Measurements from ENCODE around the gene SLC25A36.
"Not testable (repeated sequence)": the region's sequence is repeated elsewhere in the genome, so short reads cannot be mapped to it uniquely, and the experiment has no call there.

The SLC25A36 gene

DNA sequence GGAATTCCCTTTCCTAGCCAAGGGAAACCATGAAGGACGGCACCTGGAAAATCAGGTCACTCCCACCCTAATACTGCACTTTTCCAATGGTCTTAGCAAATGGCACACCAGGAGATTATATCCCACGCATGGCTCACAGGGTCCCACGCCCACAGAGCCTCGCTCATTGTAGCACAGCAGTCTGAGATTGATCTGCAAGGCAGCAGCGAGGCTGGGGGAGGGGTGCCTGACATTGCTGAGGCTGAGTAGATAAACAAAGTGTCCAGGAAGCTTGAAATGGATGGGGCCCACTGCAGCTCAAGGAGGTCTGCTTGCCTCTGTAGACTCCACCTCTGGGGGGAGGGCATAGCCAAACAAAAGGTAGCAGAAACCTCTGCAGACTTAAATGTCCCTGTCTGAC is 46.2 kb downstream of the SLC25A36 start:
- not testable (repeated sequence) for H3K4ac ChIP-seq (ENCODE audit: low read length); H3K4me1 ChIP-seq (ENCODE audit: control insufficient read depth in 2 of 2, insufficient read depth in 1 of 2, low read depth in 1 of 2, low read length in 2 of 2); H3K9ac ChIP-seq (ENCODE audit: low read depth, low read length, poor library complexity); H2BK15ac ChIP-seq (ENCODE audit: low read length); H3K4me2 ChIP-seq (ENCODE audit: insufficient read depth, low read length, poor library complexity, severe bottlenecking); DNase-seq (ENCODE audit: low spot score); H3K79me1 ChIP-seq (ENCODE audit: low read depth, low read length); H2BK12ac ChIP-seq (ENCODE audit: low read length); H3K36me3 ChIP-seq (replicated peaks in 1 of 2; ENCODE audit: control insufficient read depth in 2 of 2, insufficient read depth in 2 of 2, low read length in 2 of 2); H2BK120ac ChIP-seq (ENCODE audit: low read depth, low read length); H2BK5ac ChIP-seq (ENCODE audit: low read length); H3K27me3 ChIP-seq (ENCODE audit: control insufficient read depth in 3 of 3, insufficient read depth in 3 of 3, low read depth in 1 of 3, low read length in 3 of 3); H3K18ac ChIP-seq (ENCODE audit: low read length); H3K23ac ChIP-seq (ENCODE audit: low read depth, low read length, poor library complexity); H4K8ac ChIP-seq (ENCODE audit: low read depth, low read length); H2AFZ ChIP-seq (ENCODE audit: low read length); H2AK5ac ChIP-seq (ENCODE audit: low read depth, low read length); H3K27ac ChIP-seq (replicated peaks; ENCODE audit: low read length); H3K4me3 ChIP-seq (ENCODE audit: low read length in 2 of 2); H3K14ac ChIP-seq (ENCODE audit: low read length); H4K91ac ChIP-seq (ENCODE audit: low read depth, low read length, poor library complexity)
- H3K9me3 ChIP-seq (replicated peaks in 1 of 2; ENCODE audit: control insufficient read depth in 2 of 2, insufficient read depth in 1 of 2, low read depth in 1 of 2, low read length in 2 of 2) = peaks cover 7 to 16% of the 10 kb centered on the region in 2 donors
- WGBS, 2 donors (ENCODE audit: extremely low coverage in 2 of 2, insufficient read length in 2 of 2, insufficient replicate concordance in 1 of 2) = no CpG with 5 or more reads among the region's 5 CpGs

DNA sequence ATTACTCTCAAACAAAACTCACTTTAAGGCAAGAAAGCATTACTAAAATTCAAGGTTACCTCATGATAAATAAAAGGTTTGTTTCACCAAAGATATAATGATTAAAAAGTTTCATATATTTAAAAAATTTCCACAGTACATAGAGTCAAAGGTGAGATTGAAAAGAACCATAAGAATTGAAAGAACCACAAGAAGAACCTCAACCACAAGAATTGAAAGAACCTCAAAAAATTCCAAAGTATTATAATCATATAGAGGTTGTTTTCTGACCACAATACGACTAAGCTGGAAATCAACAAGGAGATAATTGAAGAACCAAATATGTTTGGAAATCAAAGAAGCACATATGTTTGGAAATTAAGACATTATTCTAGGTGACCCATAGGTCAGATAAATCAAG is 52.7 kb downstream of the SLC25A36 start:
- Histone ChIP-seq H2AK5ac (ENCODE audit: low read depth, low read length) (no peak overlapping the region), H4K8ac (ENCODE audit: low read depth, low read length) (no peak overlapping the region), H3K79me1 (ENCODE audit: low read depth, low read length) (peaks cover 2% of the 10 kb centered on the region), H3K23ac (ENCODE audit: low read depth, low read length, poor library complexity) (no peak overlapping the region), H3K9me3 (replicated peaks in 1 of 2; ENCODE audit: control insufficient read depth in 2 of 2, insufficient read depth in 1 of 2, low read depth in 1 of 2, low read length in 2 of 2) (peaks cover 0 to 8% of the 10 kb centered on the region in 2 donors), H2BK15ac (ENCODE audit: low read length) (no peak overlapping the region), H2AFZ (ENCODE audit: low read length) (no peak overlapping the region), H4K91ac (ENCODE audit: low read depth, low read length, poor library complexity) (no peak overlapping the region), H3K9ac (ENCODE audit: low read depth, low read length, poor library complexity) (no peak overlapping the region), H2BK120ac (ENCODE audit: low read depth, low read length) (no peak overlapping the region), H3K4me3 (ENCODE audit: low read length in 2 of 2) (no peak overlapping the region), H3K36me3 (replicated peaks in 1 of 2; ENCODE audit: control insufficient read depth in 2 of 2, insufficient read depth in 2 of 2, low read length in 2 of 2) (no peaks in the 10 kb centered on the region), H3K27me3 (ENCODE audit: control insufficient read depth in 3 of 3, insufficient read depth in 3 of 3, low read depth in 1 of 3, low read length in 3 of 3) (no peaks in the 10 kb centered on the region), H2BK12ac (ENCODE audit: low read length) (no peak overlapping the region), H3K18ac (ENCODE audit: low read length) (no peak overlapping the region), H3K4ac (ENCODE audit: low read length) (no peak overlapping the region), H3K4me1 (ENCODE audit: control insufficient read depth in 2 of 2, insufficient read depth in 1 of 2, low read depth in 1 of 2, low read length in 2 of 2) (no peaks in the 10 kb centered on the region), H2BK5ac (ENCODE audit: low read length) (no peak overlapping the region), H3K14ac (ENCODE audit: low read length) (no peak overlapping the region), H3K27ac (replicated peaks; ENCODE audit: low read length) (no peak overlapping the region), H3K4me2 (ENCODE audit: insufficient read depth, low read length, poor library complexity, severe bottlenecking) (no peak overlapping the region)
- no peak for DNase-seq (ENCODE audit: low spot score)
- WGBS, 2 donors (ENCODE audit: extremely low coverage in 2 of 2, insufficient read length in 2 of 2, insufficient replicate concordance in 1 of 2) = no CpG with 5 or more reads among the region's 1 CpG

DNA sequence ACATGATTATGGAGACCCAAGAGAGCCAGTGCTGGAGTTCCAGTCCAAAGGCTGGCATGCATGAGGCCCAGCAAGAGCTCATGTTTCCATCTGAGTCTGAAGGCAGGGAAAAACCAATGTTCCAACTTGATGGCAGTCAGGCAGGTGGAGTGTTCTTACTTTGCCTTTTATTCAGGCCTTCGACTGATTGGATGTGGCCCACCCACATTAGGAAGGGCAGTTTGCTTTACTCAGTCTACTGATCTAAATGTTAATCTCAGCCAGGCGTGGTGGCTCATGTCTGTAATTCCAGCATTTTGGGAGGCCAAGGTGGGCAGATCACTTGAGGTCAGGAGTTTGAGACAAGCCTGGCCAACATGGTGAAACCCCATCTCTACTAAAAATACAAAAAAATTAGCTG is 53.2 kb downstream of the SLC25A36 start:
- not testable (repeated sequence) for H2BK15ac ChIP-seq (ENCODE audit: low read length); H3K27ac ChIP-seq (replicated peaks; ENCODE audit: low read length); H3K4ac ChIP-seq (ENCODE audit: low read length); H3K9me3 ChIP-seq (replicated peaks in 1 of 2; ENCODE audit: control insufficient read depth in 2 of 2, insufficient read depth in 1 of 2, low read depth in 1 of 2, low read length in 2 of 2); H3K9ac ChIP-seq (ENCODE audit: low read depth, low read length, poor library complexity); H3K4me1 ChIP-seq (ENCODE audit: control insufficient read depth in 2 of 2, insufficient read depth in 1 of 2, low read depth in 1 of 2, low read length in 2 of 2); H2BK5ac ChIP-seq (ENCODE audit: low read length); H2AFZ ChIP-seq (ENCODE audit: low read length); H3K79me1 ChIP-seq (ENCODE audit: low read depth, low read length); H3K36me3 ChIP-seq (replicated peaks in 1 of 2; ENCODE audit: control insufficient read depth in 2 of 2, insufficient read depth in 2 of 2, low read length in 2 of 2); DNase-seq (ENCODE audit: low spot score); H2BK12ac ChIP-seq (ENCODE audit: low read length); H3K18ac ChIP-seq (ENCODE audit: low read length); H3K4me2 ChIP-seq (ENCODE audit: insufficient read depth, low read length, poor library complexity, severe bottlenecking); H4K91ac ChIP-seq (ENCODE audit: low read depth, low read length, poor library complexity); H2BK120ac ChIP-seq (ENCODE audit: low read depth, low read length); H4K8ac ChIP-seq (ENCODE audit: low read depth, low read length); H3K27me3 ChIP-seq (ENCODE audit: control insufficient read depth in 3 of 3, insufficient read depth in 3 of 3, low read depth in 1 of 3, low read length in 3 of 3); H3K14ac ChIP-seq (ENCODE audit: low read length); H3K23ac ChIP-seq (ENCODE audit: low read depth, low read length, poor library complexity); H3K4me3 ChIP-seq (ENCODE audit: low read length in 2 of 2); H2AK5ac ChIP-seq (ENCODE audit: low read depth, low read length)
- no CpG with 5 or more reads among the region's 2 CpGs for WGBS, 2 donors (ENCODE audit: extremely low coverage in 2 of 2, insufficient read length in 2 of 2, insufficient replicate concordance in 1 of 2)

DNA sequence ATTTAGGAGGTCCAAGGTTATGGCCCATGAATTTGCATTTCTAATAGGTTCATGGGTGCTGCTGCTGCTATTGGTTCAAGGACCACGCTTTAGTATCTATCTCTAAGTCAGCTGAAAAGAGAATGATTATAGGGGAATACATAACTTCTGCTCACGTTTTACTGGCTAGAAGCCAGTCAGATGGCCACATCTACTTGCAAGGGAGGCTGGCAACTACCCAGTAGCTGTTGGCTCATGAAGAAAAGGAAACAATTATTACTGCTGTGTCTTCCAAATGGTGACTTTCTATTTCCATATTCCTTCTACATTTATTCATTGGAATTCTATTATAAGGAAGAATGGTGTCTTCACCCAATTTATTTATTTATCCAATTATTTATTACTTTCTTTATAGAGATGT is 54.2 kb downstream of the SLC25A36 start:
- Histone ChIP-seq H2AK5ac (ENCODE audit: low read depth, low read length) (no peak overlapping the region), H3K4me3 (ENCODE audit: low read length in 2 of 2) (no peak overlapping the region), H3K4ac (ENCODE audit: low read length) (no peak overlapping the region), H2BK15ac (ENCODE audit: low read length) (no peak overlapping the region), H2BK12ac (ENCODE audit: low read length) (no peak overlapping the region), H3K4me1 (ENCODE audit: control insufficient read depth in 2 of 2, insufficient read depth in 1 of 2, low read depth in 1 of 2, low read length in 2 of 2) (no peaks in the 10 kb centered on the region), H3K14ac (ENCODE audit: low read length) (no peak overlapping the region), H4K8ac (ENCODE audit: low read depth, low read length) (no peak overlapping the region), H3K9ac (ENCODE audit: low read depth, low read length, poor library complexity) (no peak overlapping the region), H2BK5ac (ENCODE audit: low read length) (no peak overlapping the region), H3K36me3 (replicated peaks in 1 of 2; ENCODE audit: control insufficient read depth in 2 of 2, insufficient read depth in 2 of 2, low read length in 2 of 2) (no peaks in the 10 kb centered on the region), H3K79me1 (ENCODE audit: low read depth, low read length) (peaks cover 2% of the 10 kb centered on the region), H3K23ac (ENCODE audit: low read depth, low read length, poor library complexity) (no peak overlapping the region), H2AFZ (ENCODE audit: low read length) (no peak overlapping the region), H4K91ac (ENCODE audit: low read depth, low read length, poor library complexity) (no peak overlapping the region), H2BK120ac (ENCODE audit: low read depth, low read length) (no peak overlapping the region), H3K27ac (replicated peaks; ENCODE audit: low read length) (no peak overlapping the region), H3K18ac (ENCODE audit: low read length) (no peak overlapping the region), H3K9me3 (replicated peaks in 1 of 2; ENCODE audit: control insufficient read depth in 2 of 2, insufficient read depth in 1 of 2, low read depth in 1 of 2, low read length in 2 of 2) (peaks cover 0 to 8% of the 10 kb centered on the region in 2 donors), H3K4me2 (ENCODE audit: insufficient read depth, low read length, poor library complexity, severe bottlenecking) (no peak overlapping the region), H3K27me3 (ENCODE audit: control insufficient read depth in 3 of 3, insufficient read depth in 3 of 3, low read depth in 1 of 3, low read length in 3 of 3) (no peaks in the 10 kb centered on the region)
- no peak for DNase-seq (ENCODE audit: low spot score)
- no CpG with 5 or more reads among the region's 2 CpGs for WGBS, 2 donors (ENCODE audit: extremely low coverage in 2 of 2, insufficient read length in 2 of 2, insufficient replicate concordance in 1 of 2)

Measured in neuronal stem cell (in vitro differentiated cells).